ENCODE data around the gene ATG4B. TPM values are rescaled to one million over a fixed set of nuclear protein-coding genes. Genes with fewer than 3 reads are reported as not detected.

Gene ATG4B
- total RNA-seq, 4 donors from 2014 or later, result 58.5 to 129 (median 86.2) TPM

DNA sequence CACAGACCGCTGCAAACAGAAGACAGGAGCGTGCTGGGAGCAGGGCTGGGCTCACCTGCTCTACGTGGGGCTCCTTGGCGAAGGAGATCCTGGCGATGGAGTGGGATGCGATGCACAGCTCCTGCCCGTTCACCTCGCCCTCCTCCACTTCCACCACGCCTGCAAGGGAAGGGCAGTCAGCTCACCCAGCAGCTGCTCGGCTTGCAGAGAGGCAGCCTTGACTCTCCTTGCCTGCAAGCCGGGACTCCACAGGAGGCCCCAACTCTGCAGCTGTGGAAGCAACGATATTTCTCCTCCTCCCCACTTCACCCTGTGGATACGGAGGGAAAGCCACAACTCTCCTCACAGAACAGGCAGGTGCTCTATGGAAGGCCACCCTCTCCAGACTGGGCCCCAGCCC is 35.7 kb upstream of the ATG4B start:
- WGBS, 2 donors, result 87 to 91% methylated on average over 9 to 13 of the region's 13 CpGs

GRCh38 chr2:241602720-241603119 is 34.8 kb upstream of the ATG4B start:
- Histone ChIP-seq H3K27me3 (no peaks in the 10 kb centered on the region), H3K4me3 (replicated peaks in 1 of 3) (no peak overlapping the region), H3K4me1 (no peaks in the 10 kb centered on the region), H3K36me3 (peaks cover 9 to 31% of the 10 kb centered on the region in 2 donors), H3K9me3 (no peaks in the 10 kb centered on the region), H3K27ac (no peak overlapping the region)
- DNase-seq, result no peak
- WGBS, 2 donors, result 95 to 99% methylated on average over 9 to 13 of the region's 17 CpGs
- TF ChIP-seq POLR2A (IDR thresholded peaks at IDR 0.05) (no peak), CTCF (IDR thresholded peaks at IDR 0.05) (no peak)
- intact Hi-C loops (cut with DNase I), result no loop called here

More for the DNA sequence above, 35.7 kb upstream of the ATG4B start:
- H3K27ac ChIP-seq, result no peak overlapping the region
- no peak overlapping the region for H3K4me3 ChIP-seq (replicated peaks in 1 of 3)
- TF ChIP-seq CTCF (IDR thresholded peaks at IDR 0.05) (no peak), POLR2A (IDR thresholded peaks at IDR 0.05) (no peak)
- no peak for DNase-seq
- no peaks in the 10 kb centered on the region for H3K4me1 ChIP-seq
- peaks cover 9 to 31% of the 10 kb centered on the region in 2 donors for H3K36me3 ChIP-seq
- intact Hi-C loops (cut with DNase I), result no loop called here
- no peaks in the 10 kb centered on the region for H3K9me3 ChIP-seq
- no peaks in the 10 kb centered on the region for H3K27me3 ChIP-seq

DNA sequence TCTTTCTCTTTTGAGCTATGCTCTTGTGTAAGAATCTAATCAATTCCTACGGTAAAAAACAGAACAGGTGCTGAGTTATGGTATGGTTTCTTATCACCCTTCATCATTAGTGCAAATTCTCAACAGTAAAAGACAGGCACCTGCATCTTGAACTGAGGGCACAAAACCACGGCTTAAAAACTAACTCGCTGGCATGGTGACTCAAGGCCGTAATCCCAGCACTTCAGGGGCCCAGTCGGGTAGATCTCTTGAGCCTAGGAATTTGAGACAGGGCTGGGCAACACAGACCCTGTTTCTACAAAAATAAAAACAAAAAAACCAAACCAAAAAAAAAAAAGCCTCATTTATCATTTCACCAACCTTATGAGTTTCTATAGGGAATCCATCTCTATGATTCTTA is 33.8 kb upstream of the ATG4B start:
- H3K4me3 ChIP-seq (replicated peaks in 1 of 3), result no peak overlapping the region
- no peak overlapping the region for H3K27ac ChIP-seq
- no peaks in the 10 kb centered on the region for H3K27me3 ChIP-seq
- 90 to 93% methylated on average over 5 of the region's 5 CpGs for WGBS, 2 donors
- H3K4me1 ChIP-seq, result no peaks in the 10 kb centered on the region
- DNase-seq, result no peak
- intact Hi-C loops (cut with DNase I), result no loop called here
- no peaks in the 10 kb centered on the region for H3K9me3 ChIP-seq
- peaks cover 9 to 31% of the 10 kb centered on the region in 2 donors for H3K36me3 ChIP-seq
- no peak for TF ChIP-seq CTCF (IDR thresholded peaks at IDR 0.05)

DNA sequence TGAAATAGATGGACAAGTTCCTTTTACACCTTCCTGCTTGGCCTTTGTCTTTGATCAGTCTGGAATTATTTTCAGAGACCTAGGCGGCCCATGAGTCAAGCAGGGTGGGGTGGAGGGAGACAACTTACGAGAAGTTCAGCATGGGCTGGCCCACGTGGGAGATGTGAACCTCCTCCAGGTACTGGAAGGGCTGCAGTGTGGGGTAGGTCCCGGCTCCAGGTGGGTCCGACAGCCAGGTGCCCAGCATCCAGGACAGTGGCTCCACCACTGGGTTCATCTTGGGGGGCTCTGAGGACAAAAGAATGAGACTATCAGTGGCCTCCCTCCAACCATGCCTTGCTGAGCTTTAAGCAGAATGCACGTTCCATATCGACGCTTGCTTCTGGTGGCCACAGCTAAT is 31.3 kb upstream of the ATG4B start:
- TF ChIP-seq CTCF (IDR thresholded peaks at IDR 0.05) (no peak), POLR2A (IDR thresholded peaks at IDR 0.05) (no peak)
- Histone ChIP-seq H3K36me3 (peaks cover 9 to 17% of the 10 kb centered on the region in 2 donors), H3K4me3 (replicated peaks in 1 of 3) (no peak overlapping the region), H3K27me3 (no peaks in the 10 kb centered on the region), H3K4me1 (peaks cover 6% of the 10 kb centered on the region in 2 donors), H3K9me3 (no peaks in the 10 kb centered on the region), H3K27ac (no peak overlapping the region)
- intact Hi-C loops (cut with DNase I), result no loop called here
- 90 to 95% methylated on average over 8 of the region's 8 CpGs for WGBS, 2 donors
- no peak for DNase-seq

GRCh38 chr2:241607162-241607885 is 30.2 kb upstream of the ATG4B start:
- Histone ChIP-seq H3K36me3 (peaks cover 9 to 15% of the 10 kb centered on the region in 2 donors), H3K9me3 (no peaks in the 10 kb centered on the region), H3K27ac (no peak overlapping the region), H3K4me1 (peaks cover 6% of the 10 kb centered on the region in 2 donors), H3K4me3 (replicated peaks in 1 of 3) (no peak overlapping the region), H3K27me3 (no peaks in the 10 kb centered on the region)
- no peak for TF ChIP-seq CTCF (IDR thresholded peaks at IDR 0.05)
- TF ChIP-seq POLR2A (IDR thresholded peaks at IDR 0.05), result no peak
- 93 to 97% methylated on average over 24 to 26 of the region's 27 CpGs for WGBS, 2 donors
- intact Hi-C loops (cut with DNase I), result no loop called here
- DNase-seq, result no peak

Data from thyroid gland (tissue), 4 donors.